Measurements from ENCODE around the gene STK32B.

GRCh38 chr4:5261866-5262265 is 210.6 kb downstream of the STK32B start:
- no peak for TF ChIP-seq BHLHE40 (IDR thresholded peaks at IDR 0.05; ENCODE audit: borderline replicate concordance)
- TF ChIP-seq SP1 (IDR thresholded peaks at IDR 0.05): no peak
- TF ChIP-seq FOXA1 (IDR thresholded peaks at IDR 0.05): no peak
- no peak for TF ChIP-seq TARDBP (IDR thresholded peaks at IDR 0.05)
- no peak for TF ChIP-seq FOXM1 (IDR thresholded peaks at IDR 0.05; ENCODE audit: borderline replicate concordance)
